ENCODE results near the gene EXO5.

GRCh38 chr1:40564506-40564905 lies 55.9 kb downstream of the EXO5 start:
- TF ChIP-seq, protein P1, sequence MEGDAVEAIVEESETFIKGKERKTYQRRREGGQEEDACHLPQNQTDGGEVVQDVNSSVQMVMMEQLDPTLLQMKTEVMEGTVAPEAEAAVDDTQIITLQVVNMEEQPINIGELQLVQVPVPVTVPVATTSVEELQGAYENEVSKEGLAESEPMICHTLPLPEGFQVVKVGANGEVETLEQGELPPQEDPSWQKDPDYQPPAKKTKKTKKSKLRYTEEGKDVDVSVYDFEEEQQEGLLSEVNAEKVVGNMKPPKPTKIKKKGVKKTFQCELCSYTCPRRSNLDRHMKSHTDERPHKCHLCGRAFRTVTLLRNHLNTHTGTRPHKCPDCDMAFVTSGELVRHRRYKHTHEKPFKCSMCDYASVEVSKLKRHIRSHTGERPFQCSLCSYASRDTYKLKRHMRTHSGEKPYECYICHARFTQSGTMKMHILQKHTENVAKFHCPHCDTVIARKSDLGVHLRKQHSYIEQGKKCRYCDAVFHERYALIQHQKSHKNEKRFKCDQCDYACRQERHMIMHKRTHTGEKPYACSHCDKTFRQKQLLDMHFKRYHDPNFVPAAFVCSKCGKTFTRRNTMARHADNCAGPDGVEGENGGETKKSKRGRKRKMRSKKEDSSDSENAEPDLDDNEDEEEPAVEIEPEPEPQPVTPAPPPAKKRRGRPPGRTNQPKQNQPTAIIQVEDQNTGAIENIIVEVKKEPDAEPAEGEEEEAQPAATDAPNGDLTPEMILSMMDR (IDR thresholded peaks at IDR 0.05), result no peak
- TF ChIP-seq POLR2A (IDR thresholded peaks at IDR 0.05), result no peak

Data from adrenal gland (tissue), 5 donors.